Kidney tubule cell (primary cell): ENCODE measurements around the gene TXNDC15.
"Not testable (repeated sequence)": the region's sequence is repeated elsewhere in the genome, so short reads cannot be mapped to it uniquely, and the experiment has no call there.

ENCODE experiments used
- DNase-seq: peaks from one replicate; pipeline ENCODE4 v3.0.0-alpha.2; 2018; ENCODE audit warnings: low spot score

The TXNDC15 gene, protein sequence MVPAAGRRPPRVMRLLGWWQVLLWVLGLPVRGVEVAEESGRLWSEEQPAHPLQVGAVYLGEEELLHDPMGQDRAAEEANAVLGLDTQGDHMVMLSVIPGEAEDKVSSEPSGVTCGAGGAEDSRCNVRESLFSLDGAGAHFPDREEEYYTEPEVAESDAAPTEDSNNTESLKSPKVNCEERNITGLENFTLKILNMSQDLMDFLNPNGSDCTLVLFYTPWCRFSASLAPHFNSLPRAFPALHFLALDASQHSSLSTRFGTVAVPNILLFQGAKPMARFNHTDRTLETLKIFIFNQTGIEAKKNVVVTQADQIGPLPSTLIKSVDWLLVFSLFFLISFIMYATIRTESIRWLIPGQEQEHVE

DNA sequence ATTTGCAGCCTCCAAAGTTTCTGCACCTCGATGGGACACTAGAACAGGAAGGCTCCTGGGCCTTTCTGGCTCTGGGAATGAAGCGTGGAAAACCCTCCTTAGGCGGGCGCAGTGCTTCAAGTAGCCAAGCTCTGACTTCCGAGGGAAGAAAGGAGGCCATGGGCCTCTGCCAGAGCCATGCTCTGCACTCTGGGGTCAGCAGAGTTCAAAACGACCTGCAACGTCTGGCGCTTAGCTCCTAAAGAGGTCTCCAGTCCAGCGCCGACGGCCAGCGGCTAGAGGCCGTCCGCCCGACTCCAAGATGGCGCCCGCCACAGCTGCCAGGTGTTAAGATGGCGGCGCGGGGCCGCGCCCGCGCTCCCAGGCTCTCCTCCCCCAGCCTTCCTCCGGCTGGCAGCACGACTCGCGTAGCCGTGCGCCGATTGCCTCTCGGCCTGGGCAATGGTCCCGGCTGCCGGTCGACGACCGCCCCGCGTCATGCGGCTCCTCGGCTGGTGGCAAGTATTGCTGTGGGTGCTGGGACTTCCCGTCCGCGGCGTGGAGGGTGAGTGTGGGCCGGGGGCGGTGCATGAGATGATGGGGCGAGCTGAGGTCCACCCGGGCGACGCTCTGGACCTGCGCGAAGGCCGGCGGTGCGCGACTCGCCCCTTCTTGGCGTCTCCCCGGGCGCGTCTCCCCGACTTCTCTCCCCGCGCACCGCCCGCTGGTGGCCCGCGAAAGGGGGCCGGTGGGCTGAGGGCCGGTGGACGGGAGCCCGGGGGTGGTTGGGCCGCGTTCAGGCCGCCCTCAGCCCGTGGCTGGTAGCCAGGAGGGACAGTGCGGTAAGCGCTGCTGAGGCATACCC is at the start of gene TXNDC15:
Gene TXNDC15 (plus strand): TSS at position 385 of the 844 bp plus-strand sequence. CDS start 57 bp downstream, at position 442.
- peak; percentile 85 for DNase-seq

DNA sequence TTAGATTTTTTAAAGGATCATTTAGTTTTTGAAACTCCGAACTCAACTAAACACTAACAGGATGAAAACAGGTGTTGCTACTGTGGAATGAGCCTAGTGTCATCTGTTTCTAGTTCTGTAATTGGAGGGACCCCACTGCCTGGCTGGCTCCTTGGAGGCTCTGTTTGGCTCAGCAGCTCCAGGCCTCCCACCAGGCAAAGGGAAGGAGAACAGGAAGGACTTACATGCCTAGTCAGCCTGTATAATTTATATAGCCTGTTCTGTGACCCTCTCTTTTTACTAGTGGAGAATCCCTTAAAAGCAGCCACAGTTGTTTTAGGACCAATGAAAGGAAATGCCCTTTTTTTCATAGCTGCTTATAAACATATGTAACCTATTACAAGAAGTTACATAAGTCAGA is 49.5 kb upstream of the TXNDC15 start:
- DNase-seq, result no peak

DNA sequence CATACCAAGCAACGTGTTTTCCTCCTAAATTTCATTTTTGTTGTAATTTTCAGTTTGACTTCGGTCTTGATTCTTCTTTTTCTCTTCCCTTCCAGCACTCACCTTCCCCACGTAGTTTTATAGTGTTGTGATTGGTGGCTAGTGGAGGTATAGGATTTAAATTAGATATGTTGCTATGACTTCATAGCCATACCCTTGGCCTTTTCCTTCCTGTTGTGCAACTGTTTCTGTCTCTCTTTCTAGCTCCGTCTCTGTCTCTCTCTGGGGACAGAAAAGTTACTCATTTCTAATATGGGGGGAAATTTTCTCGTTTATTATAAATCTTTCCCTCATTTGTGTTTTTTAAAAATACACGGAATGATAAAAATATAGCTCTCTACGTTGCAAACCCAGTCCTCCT is 49.0 kb upstream of the TXNDC15 start:
- DNase-seq, result no peak

DNA sequence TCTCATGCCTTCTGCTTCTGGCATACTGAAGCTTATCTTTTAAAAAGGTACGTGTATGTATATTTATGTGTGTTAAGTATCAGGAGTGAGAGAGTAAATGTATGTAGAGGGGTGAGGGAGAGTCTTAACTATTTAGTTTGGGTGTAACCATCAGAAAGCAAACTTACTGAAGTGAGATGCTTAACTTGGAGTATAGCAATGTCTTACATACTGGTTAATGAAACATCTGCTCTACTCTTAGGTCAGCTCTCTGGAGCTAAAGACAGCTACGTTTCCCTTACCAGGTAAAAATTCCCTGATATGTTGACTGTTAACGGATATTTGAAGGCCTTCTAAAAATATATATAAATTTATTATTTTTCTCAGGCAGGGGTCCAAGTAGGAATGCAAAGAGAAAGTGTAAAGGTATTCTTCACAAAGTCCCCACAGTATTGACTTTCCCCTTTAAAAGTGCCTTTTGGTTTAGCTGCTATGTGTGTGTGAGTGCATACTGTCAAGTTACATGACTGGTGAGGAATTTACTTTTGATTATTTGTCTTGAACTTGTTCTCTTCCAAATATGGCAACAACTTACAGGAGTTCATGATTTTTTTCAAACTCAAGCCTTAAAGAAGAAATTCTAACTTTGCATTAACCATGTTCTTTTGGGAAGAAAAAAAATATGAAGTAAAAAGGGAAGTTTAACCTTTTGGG is 40.7 kb upstream of the TXNDC15 start:
- DNase-seq, result no peak

DNA sequence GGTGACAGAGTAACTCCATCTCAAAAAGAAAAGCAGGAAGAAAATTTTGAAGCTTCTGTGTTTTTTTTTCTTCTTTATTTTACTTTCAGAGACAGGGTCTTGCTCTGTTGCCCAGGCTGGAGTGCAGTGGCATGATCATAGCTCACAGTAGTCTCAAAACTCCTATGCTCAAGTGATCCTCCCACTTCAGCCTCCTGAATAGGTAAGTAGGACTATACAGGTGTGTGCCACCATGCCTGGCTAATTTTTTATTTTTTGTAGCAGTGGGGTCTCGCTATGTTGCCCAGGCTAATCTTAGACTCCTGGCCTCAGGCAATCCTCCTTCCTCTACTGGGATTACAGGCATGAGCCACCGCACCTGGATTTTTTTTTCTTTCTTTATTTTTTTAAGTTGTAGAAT is 38.5 kb upstream of the TXNDC15 start:
- DNase-seq, result no peak

DNA sequence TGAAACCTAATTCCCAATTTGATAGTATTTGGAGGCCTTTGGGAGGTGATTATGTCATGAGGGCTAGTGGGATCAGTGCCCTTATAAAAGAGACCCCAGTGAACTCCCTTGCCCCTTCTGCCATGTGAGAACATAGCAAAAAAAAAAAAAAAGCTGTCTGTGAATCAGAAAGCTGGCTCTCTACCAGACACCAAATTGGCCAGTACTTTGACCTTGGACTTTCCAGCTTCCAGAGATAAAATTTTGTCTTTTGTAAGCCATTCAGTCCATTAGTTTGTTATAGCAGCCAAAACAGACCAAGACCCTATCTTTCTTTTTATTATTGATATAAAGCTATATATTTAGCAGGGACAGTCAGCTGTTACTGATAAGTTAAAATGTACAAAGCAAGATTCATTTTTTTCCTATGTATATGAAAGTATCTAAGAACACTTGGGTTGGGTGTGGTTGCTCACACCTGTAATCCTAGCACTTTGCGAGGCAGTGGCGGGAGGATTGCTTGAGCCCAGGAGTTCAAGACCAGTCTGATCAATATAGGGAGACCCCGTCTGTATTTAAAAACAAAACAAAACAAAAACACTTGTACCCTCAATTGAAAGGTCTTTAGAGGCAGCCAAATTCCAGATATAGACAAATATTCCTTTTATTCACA is 36.5 kb upstream of the TXNDC15 start:
- DNase-seq, result no peak

DNA sequence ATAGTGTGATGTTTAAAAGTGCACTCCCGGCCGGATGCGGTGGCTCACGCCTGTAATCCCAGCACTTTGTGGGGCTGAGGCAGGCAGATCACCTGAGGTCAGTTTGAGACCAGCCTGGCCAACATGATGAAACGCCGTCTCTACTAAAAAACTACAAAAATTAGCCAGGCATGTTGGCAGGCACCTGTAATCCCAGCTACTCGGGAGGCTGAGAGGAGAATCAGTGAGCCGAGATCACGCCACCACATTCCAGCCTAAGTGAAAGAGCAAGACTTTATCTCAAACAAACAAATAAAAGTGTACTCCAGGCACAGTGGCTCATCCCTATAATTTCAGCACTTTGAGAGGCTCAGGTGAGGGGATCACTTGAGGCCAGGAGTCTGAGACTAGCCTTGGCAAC is 35.8 kb upstream of the TXNDC15 start:
- DNase-seq, result not testable (repeated sequence)

DNA sequence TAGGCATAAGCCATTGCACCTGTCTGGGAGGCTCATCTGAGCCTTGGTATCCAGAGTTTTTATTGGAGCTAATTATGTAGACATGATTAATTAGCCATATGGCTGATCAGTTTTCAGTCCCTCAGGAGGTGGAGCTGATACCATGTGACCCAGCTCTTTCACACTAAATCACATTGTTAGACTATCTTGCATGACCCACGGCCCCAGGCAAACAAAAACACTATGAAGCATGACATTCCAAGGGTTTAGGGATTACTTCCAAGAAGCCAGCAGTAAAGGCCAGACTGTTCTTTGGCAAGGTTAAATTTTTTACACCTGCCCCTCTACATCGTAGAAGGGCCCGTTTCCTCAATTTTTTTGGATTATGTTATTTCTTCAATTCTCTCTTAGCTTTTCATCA is 33.4 kb upstream of the TXNDC15 start:
- DNase-seq, result peak; percentile 33

DNA sequence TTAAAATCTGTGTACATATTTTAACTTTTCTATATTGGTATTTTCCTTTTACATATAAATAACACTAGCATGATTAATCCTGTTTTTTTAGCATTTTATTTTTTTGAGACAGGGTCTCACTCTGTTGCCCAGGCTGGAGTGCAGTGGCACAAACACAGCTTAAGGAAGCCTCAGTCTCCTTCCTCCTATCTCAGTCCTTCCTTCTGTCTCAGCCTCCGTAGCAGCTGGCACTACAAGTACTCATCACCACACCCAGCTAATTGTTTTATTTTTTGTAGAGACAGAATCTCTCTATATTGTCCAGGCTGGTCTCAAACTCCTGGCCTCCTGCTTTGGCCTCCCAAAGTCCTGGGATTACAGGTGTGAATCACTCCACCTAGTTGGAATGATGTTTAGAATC is 29.9 kb upstream of the TXNDC15 start:
- no peak for DNase-seq

DNA sequence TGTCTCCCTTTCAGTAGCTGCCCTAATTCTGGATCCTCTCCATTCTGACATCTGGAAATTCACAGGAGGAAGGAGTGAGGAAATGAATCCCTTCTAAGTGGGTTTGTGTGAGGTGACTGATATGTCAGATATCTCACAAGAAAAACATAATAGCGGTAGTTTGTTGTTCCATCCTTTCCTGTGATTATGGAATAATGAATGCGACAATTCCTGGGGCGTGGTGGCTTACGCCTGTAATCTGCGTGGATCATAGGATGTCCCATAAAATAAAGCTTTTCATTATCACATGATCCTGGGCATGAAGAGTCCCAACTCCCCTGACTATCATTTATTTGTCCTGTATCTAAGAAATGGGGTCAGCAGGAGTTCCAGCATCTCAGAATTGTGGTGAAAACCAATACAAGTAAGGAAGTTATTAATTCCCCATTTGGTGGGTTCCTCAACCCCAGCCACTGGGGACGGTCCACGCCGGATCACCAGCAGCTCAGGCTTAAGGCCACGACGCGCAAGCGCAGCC is 28.8 kb upstream of the TXNDC15 start:
- no peak for DNase-seq

DNA sequence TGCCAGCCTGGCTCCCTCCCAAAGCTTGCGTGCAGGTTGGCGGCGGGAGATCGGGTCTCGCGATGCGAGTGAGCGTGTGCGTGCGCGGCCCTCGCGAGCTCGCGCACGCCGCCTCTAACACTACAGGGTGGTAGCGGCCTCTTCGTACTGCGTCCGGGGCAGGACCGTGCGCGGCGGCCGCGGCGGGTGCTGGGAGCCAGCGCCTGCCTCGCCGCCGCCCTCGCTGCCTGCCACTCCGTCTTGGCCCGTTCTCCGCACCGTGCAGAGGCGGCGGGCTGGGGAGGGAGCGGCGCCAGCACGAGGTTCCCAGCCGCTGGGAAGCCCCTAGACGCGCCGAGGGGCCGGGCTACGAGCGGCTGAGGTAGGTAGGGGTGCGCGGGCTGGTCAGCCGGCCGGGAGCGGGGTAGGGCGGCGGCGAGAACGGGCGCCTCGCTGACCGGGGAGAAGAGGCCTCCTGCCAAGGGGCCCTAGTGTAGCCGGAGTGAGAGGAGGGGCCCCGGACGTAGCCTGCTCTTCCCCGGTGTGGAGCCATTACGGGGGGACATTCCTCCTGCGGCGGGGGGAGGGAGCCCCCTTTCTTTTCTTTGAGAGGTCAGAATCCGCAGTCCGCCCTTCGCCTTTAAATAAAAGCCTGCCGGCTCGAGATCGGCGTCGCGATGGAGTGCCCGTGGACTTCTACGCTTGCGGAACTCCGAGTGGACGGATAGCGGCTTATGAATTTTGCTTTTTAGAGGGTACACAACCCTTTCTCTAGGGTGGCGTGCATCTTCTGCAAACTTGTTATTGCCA is 28.1 kb upstream of the TXNDC15 start, which contains the start of gene C5orf24:
Gene C5orf24 (plus strand): TSS at position 117 of the 789 bp plus-strand sequence. CDS start 8,933 bp downstream, outside the sequence.
- peak; percentile 96 for DNase-seq

DNA sequence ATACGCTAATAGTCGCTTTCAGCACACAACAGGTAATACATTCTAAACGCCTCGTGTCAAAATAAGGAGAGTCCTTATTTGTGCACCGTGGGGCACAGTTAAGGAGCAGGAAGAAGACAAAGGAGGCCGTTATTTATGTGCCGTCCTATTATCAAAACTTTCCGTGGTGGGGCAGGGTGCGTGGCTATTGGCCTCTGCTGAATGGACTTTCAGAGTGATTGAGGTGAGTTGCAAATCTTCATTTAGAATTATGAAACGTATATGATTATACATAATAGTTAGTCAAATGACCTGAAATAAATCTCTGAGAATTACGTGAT is 27.6 kb upstream of the TXNDC15 start:
- peak; percentile 55 for DNase-seq

DNA sequence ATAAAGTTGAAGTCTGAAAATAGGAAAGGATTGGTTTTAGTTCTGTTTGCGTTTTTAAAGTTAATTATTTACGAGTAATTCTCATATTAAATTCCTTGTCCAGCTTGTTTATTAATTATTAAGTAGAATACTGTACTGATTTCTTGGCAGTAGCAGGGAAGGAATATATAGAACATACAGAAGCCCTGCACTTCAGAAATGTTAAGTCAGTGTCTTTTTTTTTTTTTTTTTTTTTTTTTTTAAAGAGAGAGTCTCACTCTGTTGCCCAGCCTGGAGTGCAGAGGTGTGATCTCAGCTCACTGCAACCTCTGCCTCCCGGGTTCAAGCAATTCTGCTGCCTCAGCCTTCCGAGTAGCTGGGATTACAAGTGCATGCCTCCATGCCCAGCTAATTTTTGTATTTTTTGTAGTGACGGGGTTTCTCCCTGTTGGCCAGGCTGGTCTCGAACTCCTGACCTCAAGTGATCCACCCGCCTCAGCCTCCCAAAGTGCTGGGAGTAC is 24.7 kb upstream of the TXNDC15 start:
- peak; percentile 36 for DNase-seq

DNA sequence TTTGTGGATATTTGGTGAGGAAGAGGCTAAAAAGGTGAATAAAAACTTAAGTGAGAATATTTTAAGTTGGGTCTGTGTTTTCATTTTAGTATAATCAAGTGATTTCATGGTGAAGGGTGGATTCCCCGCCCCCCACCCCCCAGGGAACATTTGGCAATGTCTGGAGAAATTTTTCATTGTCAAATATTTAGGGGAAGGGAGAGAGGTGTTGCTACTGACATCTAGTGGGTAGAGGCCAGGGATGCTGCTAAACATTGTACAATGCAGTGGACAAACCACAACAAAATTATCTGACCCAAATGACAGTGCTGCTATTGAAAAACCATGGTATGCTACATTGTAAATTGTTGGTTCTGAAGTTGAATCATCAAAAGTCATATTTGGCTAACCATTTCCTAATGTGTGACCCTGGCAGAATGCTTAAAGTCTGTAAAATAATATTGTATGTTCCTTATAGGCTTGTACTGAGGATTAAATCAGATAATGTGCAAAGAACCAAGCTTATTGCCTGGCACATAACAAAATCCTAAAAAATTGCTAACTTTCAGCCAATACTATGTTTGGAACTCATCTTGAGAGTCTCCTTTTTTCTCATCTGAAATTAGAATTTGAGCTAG is 22.8 kb upstream of the TXNDC15 start:
- DNase-seq, result peak; percentile 28

DNA sequence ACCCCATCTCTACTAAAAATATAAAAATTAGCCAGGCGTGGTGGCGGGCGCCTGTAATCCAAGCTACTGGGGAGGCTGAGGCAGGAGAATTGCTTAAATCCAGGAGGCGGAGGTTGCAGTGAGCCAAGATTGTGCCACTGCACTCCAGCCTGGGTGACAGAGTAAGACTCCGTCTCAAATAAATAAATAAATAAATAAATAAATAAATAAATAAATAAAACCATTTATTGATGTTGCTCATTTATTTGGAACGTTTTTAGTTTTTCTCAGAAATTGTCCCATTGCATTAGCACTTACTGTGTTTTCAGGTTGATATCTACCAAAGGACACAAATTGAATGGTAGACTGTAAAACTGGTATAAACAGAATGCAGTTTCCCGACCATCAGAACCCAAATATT is 17.7 kb upstream of the TXNDC15 start:
- not testable (repeated sequence) for DNase-seq

DNA sequence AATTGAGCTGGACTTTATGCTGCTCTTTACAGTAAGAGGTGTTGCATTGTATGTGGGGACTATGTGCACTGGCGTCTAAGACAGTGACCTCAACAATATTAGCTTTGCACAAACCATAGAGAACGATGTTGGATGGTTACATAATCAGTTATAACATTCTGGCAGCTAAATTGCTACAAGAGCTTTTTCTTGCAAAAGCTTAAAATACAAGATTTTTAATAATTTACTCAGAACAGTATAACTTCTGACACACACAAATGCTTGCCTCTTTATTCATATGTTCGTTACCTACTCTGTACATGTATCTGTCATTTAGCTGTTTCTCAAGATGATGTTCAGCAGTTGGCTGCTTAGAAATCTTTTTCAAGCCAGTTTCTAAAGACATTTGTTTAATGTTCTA is 16.8 kb upstream of the TXNDC15 start:
- DNase-seq, result no peak

DNA sequence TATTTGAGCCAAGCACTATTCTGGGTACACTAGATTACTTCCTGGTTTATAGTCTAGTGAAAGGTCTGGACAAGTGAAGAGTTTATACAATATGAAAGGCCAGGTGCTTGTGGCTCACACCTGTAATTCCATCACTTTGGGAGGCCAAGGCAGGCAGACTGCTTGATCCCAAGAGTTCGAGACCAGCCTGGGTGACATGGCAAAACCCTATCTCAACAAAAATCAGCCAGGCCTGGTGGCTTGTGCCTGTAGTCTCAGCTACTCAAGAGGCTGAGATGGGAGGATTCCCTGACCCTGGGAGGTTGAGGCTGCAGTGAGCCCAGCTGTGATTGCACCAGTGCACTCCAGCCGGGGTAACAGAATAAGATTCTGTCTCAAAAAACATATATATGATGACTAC is 9.5 kb upstream of the TXNDC15 start:
- no peak for DNase-seq

DNA sequence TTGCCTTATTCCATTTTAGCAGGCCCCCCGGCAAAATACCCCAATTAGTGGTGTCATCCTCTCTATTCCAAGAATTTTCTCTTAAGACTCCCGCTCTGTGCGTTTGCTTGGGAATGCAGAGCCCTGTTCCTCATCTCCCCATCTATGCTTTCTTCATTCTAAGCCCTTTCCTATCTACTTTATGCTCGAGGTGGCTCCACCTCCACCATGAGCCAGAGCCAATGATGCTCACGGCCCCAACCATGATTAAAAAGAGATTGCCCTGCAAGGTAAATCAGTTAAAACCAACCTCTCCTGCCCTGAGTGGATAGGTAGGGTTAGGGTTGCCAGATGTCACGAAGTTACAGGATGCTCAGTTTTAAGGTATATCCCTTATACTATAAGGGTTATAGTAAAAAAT is 677 bp upstream of the TXNDC15 start:
- DNase-seq, result no peak

DNA sequence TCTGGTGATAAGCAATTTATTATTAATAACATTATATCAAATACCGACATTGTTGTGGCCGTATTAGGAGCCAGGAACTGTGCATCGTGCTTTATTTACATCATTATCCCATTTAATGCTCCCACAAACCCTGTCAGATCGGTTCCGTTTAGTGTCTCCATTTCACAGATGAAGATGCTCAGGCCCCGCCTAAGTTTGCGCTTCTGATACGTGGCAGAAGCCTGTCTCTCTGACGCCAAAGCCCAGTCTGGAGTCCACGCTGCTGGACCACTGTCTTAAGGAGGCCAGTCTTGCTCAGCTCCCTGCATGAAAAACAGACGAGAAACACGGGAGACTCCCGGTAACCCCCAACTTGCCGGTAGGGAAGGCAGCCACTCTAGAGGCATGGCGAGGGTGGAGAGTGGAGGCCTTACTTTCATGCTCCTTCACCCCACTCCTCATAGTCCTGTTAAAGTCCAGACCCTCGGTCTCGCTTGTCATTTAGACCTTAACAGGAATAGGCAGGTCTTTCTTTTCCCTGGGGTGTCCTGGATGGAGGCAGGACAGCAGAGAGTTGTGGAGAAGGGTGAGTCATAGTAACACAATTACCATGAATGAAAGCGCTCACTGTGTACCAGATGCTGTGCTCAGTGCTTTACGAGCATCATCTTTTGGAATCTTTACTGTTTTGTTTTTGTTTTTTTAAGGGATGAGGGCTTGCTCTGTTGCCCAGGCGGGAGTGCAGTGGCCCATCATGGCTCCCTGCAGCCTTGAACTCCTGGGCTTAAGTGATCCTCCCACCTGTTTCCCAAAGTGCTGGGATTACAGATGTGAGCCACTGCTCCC is 872 bp downstream of the TXNDC15 start:
- DNase-seq, result peak; percentile 60

DNA sequence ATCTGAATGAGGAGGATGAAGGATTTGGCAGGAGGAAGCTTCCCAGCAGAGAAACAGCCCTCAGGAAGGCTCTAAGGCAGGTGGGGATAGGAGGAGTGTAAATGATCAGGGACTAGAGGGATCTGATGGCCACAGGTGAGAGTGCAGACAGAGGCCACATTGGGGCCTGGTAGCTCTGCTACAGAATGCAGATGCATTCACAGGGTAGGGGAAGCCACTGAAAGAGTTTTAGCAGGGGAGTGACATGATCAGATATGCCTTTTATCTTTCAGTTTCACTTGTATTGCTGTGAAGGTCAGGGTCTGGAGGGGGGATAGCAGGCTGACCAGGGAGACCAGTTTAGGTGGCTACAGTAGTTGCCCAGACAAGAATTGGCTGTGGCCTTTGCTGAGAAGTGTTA is 3.0 kb downstream of the TXNDC15 start:
- no peak for DNase-seq
